ENCODE measurements around the gene ABTB2. TPM values are rescaled to one million over a fixed set of nuclear protein-coding genes. Genes with fewer than 3 reads are reported as not detected.

The ABTB2 gene
- total and polyA plus RNA-seq, 2 experiments from 2014 or later: 12.4 to 14.3 TPM

DNA sequence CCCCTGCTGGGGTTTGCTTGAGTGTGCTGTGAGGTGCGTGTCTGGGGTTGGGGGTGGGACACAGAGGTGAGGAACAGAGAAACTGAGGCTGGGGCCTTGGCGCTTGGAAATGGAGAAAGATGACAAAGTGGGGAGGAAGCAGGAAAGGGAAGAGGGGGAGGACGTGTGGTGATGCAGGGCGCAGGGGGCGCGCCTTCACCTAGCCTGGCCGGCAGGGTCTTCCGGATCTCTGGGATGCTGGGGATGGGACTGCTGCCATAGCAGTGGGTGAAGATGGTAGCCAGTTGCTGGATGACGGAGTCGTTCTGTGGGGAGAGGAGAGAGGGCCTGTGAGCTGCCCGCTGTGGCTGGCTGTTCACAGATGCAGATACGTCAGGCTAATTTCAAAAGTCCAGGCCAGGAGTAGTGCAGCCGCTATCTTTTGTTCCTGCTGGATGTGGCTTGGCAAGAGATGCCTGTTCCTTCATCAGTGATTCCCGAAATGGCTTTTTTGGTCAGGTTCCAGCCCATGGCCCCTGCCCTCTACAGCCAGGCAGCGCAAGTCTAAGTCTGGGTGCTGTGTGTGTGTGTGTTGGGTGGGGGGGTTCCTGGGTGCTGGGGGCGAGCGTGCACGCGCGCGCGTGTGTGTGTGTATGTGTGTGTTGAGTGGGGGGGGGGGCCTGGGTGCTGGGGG is 197.6 kb downstream of the ABTB2 start:
- TF ChIP-seq, protein P1, sequence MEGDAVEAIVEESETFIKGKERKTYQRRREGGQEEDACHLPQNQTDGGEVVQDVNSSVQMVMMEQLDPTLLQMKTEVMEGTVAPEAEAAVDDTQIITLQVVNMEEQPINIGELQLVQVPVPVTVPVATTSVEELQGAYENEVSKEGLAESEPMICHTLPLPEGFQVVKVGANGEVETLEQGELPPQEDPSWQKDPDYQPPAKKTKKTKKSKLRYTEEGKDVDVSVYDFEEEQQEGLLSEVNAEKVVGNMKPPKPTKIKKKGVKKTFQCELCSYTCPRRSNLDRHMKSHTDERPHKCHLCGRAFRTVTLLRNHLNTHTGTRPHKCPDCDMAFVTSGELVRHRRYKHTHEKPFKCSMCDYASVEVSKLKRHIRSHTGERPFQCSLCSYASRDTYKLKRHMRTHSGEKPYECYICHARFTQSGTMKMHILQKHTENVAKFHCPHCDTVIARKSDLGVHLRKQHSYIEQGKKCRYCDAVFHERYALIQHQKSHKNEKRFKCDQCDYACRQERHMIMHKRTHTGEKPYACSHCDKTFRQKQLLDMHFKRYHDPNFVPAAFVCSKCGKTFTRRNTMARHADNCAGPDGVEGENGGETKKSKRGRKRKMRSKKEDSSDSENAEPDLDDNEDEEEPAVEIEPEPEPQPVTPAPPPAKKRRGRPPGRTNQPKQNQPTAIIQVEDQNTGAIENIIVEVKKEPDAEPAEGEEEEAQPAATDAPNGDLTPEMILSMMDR (IDR thresholded peaks at IDR 0.05; ENCODE audit: poor library complexity): no peak
- no peak for TF ChIP-seq EZH2phosphoT487 (IDR thresholded peaks at IDR 0.05; ENCODE audit: low read depth, severe bottlenecking, unreplicated experiment)
- no peak for TF ChIP-seq EZH2 (IDR thresholded peaks at IDR 0.05; ENCODE audit: borderline replicate concordance)
- no peak overlapping the region for H3K27ac ChIP-seq
- H2AFZ ChIP-seq: no peak overlapping the region
- no peaks in the 10 kb centered on the region for H3K4me1 ChIP-seq (ENCODE audit: insufficient read depth)
- no peaks in the 10 kb centered on the region for H3K79me2 ChIP-seq
- 95% methylated on average over 15 of the region's 22 CpGs for WGBS (ENCODE audit: low lambda C conversion rate, missing lambda C conversion rate)
- no peaks in the 10 kb centered on the region for H3K9me3 ChIP-seq (ENCODE audit: low read depth)
- no peaks in the 10 kb centered on the region for H4K20me1 ChIP-seq (ENCODE audit: insufficient read depth, poor library complexity, severe bottlenecking)
- H3K27me3 ChIP-seq: no peaks in the 10 kb centered on the region
- no peak for DNase-seq (ENCODE audit: low spot score)
- H3K36me3 ChIP-seq (replicated peaks; ENCODE audit: insufficient read depth, low read depth): no peaks in the 10 kb centered on the region
- H3K4me3 ChIP-seq: no peak overlapping the region
- H3K9me2 ChIP-seq (replicated peaks; ENCODE audit: insufficient read depth): no peaks in the 10 kb centered on the region
- no peak overlapping the region for H3K4me2 ChIP-seq

GRCh38 chr11:34158661-34159060 is 199.1 kb downstream of the ABTB2 start:
- no peaks in the 10 kb centered on the region for H3K4me1 ChIP-seq (ENCODE audit: insufficient read depth)
- WGBS (ENCODE audit: low lambda C conversion rate, missing lambda C conversion rate): 92% methylated on average over 6 of the region's 6 CpGs
- no peaks in the 10 kb centered on the region for H3K27me3 ChIP-seq
- DNase-seq (ENCODE audit: low spot score): no peak
- H4K20me1 ChIP-seq (ENCODE audit: insufficient read depth, poor library complexity, severe bottlenecking): no peaks in the 10 kb centered on the region
- TF ChIP-seq EZH2 (IDR thresholded peaks at IDR 0.05; ENCODE audit: borderline replicate concordance) (no peak), EZH2phosphoT487 (IDR thresholded peaks at IDR 0.05; ENCODE audit: low read depth, severe bottlenecking, unreplicated experiment) (no peak)
- TF ChIP-seq, protein P1 (IDR thresholded peaks at IDR 0.05; ENCODE audit: poor library complexity): no peak
- H3K79me2 ChIP-seq: no peaks in the 10 kb centered on the region
- no peaks in the 10 kb centered on the region for H3K9me2 ChIP-seq (replicated peaks; ENCODE audit: insufficient read depth)
- H3K4me2 ChIP-seq: no peak overlapping the region
- H3K36me3 ChIP-seq (replicated peaks; ENCODE audit: insufficient read depth, low read depth): no peaks in the 10 kb centered on the region
- H2AFZ ChIP-seq: no peak overlapping the region
- no peaks in the 10 kb centered on the region for H3K9me3 ChIP-seq (ENCODE audit: low read depth)
- H3K4me3 ChIP-seq: no peak overlapping the region
- no peak overlapping the region for H3K27ac ChIP-seq

- no peaks in the 10 kb centered on the region for H3K4me1 ChIP-seq (ENCODE audit: insufficient read depth)
- no peaks in the 10 kb centered on the region for H3K9me3 ChIP-seq (ENCODE audit: low read depth)
- DNase-seq (ENCODE audit: low spot score): no peak
- H3K79me2 ChIP-seq: no peaks in the 10 kb centered on the region
- no peaks in the 10 kb centered on the region for H4K20me1 ChIP-seq (ENCODE audit: insufficient read depth, poor library complexity, severe bottlenecking)
- TF ChIP-seq EZH2 (IDR thresholded peaks at IDR 0.05; ENCODE audit: borderline replicate concordance) (no peak), EZH2phosphoT487 (IDR thresholded peaks at IDR 0.05; ENCODE audit: low read depth, severe bottlenecking, unreplicated experiment) (no peak)
- TF ChIP-seq, protein P1 (IDR thresholded peaks at IDR 0.05; ENCODE audit: poor library complexity): no peak
- H3K36me3 ChIP-seq (replicated peaks; ENCODE audit: insufficient read depth, low read depth): no peaks in the 10 kb centered on the region
- H2AFZ ChIP-seq: no peak overlapping the region
- no peak overlapping the region for H3K4me2 ChIP-seq
- H3K27me3 ChIP-seq: no peaks in the 10 kb centered on the region
- H3K9me2 ChIP-seq (replicated peaks; ENCODE audit: insufficient read depth): no peaks in the 10 kb centered on the region
- no peak overlapping the region for H3K27ac ChIP-seq
- H3K4me3 ChIP-seq: no peak overlapping the region
- WGBS (ENCODE audit: low lambda C conversion rate, missing lambda C conversion rate): 91% methylated on average over 9 of the region's 9 CpGs
These were observed 200.6 kb downstream of the ABTB2 start for GRCh38 chr11:34157163-34157562.
